NCI-H774 (cell line): ENCODE data around the gene GAB3.

Experiments used
- DNase-seq: peaks from one replicate; lab custom pipeline; 2025; lab: John Stamatoyannopoulos, UW

GAB3 gene

DNA sequence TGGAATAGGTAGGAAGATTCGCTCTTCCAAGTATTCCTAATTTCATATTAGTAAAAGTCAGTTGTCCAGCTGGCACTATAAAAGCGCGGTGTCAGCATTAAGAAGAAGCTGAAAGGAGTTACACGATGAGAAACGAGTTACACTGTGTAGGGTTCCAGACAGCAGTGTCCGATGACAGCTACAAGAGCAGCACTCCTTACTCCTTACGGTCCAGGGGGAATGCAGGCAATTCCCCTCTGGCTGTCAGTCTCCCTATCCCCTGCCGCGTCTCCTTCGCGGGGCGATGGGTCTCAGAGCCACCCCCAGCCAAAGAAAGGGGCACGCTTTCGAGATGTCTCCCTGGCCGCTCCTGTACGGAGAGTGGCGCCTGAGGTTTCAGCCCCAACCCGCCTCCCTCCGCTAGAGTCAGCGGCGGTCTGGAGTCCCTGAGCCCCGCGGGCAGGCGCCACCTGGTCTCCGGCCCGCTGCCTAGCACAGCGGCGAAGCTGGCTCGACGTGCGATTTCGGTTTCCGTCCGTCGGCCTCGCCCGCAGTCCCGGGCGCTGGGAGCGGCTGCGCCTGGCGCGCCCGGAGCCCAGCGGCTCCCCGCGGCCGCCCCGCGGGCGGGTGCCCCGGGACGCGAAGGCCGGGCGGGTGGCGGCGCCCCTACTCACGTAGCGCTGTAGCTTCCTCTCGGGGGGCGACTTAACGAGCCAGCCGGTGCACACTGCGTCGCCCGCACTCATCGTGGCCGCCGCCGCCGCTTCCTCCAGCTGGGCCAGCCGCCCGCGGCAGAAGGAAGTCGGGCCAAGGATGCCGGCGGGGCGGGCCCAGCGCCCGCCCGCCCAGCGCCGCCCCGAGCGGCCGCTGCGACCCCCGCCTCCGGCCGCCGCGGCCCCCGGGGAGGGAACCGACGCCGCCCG lies at the start of gene GAB3:
GAB3 (minus strand) TSS at position 777 of the 902 bp plus-strand sequence; CDS start at position 725, 52 bp downstream.
- DNase-seq, result peak; percentile 8

- peak; percentile 84 for DNase-seq
These were observed 48.9 kb upstream of the GAB3 start for GRCh38 chrX:154799556-154800348.

GRCh38 chrX:154797006-154797405 lies 46.1 kb upstream of the GAB3 start:
- no peak for DNase-seq

GRCh38 chrX:154795016-154795415 lies 44.1 kb upstream of the GAB3 start:
- no peak for DNase-seq

DNA sequence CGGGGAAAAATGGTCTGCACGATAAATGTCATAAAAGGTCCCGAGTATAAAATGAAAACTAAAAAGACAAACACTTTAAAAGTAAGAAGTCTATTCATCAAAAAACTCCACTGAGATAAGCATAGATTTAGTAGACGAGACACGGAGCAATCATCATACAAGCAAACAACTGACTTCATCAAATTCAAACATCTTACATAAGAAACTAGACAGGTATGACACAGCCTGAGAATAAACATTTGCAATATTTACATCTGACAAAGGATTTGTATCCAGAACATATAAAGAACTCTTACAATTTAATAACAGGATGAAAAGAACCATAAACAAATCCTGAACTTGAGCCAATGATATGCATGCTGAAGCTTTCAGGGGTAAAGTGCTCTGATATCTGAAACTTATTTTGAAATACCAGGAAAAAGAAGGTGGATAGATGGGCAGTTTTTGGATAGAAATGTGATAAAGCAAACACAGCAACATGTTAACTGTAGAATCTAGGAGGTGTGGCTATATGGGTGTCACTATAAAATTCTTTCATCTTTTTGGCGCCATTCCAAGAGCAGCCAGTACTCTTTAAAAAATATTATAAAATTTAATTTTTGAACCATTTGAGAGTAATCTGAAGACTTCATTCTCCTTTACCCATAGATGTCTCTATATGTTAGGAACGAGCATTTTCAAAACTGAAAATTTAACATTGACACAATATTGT lies 42.4 kb upstream of the GAB3 start:
- DNase-seq, result peak; percentile 2

GRCh38 chrX:154791939-154792338 lies 41.1 kb upstream of the GAB3 start:
- no peak for DNase-seq

GRCh38 chrX:154791467-154791866 lies 40.6 kb upstream of the GAB3 start:
- DNase-seq, result no peak

- DNase-seq, result no peak
These were observed 34.8 kb upstream of the GAB3 start for GRCh38 chrX:154785716-154786115.

DNA sequence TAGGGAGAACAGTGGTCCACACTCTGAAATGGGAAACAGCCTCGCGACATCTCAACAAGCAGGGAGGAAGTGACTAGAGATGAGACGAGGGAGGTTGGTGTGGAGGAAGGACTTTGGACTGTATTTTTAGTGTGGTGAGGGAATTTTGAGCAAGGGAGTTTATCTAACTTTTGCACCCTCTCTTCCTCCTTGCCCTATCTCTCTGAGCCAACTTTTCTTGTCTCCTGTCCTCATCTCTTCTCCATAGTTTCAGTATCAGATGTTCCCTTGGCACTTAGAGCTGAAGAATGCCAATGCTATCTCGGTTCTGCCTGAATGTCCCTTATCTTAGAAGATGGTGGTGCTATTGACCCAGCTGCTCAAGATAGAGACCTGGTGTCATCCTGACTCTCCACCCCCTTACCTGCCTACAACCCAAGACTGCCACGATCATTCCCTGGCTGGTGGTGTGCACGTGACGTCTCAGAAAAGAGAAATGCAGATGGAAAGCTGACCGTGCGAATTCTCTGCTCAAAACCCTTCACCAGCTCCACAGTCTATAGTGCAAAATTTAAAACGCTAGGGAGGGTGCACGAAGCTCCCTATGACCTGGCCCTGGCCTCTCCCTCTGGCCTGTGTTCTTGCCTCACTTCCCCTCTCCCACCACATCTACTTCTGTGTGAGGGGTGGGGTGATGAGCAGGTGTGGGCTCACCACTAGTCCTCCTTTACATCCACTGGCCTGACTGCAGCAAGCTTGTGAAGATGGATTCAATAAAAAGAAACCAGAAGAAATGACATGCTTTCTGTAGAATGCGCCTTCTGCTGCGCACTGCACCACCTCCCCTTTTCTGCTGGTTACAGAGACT lies 33.5 kb upstream of the GAB3 start:
- no peak for DNase-seq

GRCh38 chrX:154780968-154781367 lies 30.1 kb upstream of the GAB3 start:
- DNase-seq, result no peak

DNA sequence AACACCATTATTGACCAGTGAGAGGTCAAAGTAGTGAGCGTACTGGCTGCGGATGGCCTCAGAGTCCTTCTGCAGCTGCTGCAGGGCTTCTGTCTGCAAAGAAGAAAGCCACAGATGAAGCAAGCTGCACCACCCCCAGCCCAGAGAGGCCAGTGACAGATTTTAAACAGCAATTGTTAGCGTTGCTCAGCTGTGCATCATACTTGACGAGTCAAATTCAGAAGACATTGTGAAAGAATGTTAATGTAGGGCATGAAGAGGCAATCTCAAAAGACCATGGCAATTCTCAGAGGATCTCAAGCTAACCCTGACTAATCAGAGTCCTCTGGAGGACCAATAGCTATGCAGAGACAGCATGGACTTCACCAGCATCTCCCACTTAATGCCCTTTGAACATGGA lies 28.4 kb upstream of the GAB3 start:
- DNase-seq, result no peak

DNA sequence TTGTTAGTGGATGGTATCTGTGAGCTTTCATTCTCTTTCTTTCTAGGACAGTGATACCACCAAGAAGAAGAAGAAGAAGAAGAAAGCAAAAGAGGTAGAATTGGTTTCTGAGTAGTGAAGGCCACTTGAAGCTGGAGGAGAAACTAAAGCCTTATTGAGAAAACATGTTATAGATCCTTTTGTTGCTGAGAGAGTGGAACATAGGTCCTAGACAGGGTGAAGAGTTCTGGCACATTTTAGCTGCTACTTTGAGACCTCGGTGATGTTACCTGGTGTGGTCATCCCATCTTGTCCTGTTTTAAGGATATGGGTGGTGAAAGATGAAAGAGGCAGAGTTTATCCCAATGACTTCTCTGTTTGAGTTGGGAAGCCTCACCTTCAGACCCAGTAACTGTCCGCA lies 25.9 kb upstream of the GAB3 start:
- DNase-seq, result no peak

GRCh38 chrX:154775419-154776349 lies 24.8 kb upstream of the GAB3 start:
- DNase-seq, result no peak

DNA sequence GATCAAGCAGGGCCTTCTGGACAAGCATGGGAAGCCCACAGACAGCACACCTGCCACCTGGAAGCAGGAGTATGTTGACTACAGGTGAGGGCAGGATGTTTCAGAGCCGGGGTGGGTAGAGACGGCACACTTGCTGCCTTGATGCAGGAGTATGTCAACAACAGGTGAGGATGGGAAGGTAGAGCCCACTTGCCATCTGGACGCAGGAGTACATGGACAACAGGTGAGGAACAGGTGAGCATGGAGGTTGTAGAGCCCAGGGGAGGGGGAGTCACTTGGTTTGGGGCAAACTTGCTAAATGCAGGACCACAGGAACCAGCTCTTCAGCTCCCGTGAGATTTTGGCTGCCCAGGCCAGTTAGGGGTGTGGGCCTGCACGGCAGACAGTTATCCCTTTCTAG lies 23.7 kb upstream of the GAB3 start:
- DNase-seq, result no peak

- peak; percentile 96 for DNase-seq
These were observed 11.8 kb upstream of the GAB3 start, which contains the start of gene DKC1 for GRCh38 chrX:154762537-154763296. Gene DKC1 (plus strand): TSS chrX:154762864. CDS start chrX:154762966, 102 bp downstream.

GRCh38 chrX:154761977-154762536 lies 11.2 kb upstream of the GAB3 start:
- DNase-seq, result peak; percentile 23

DNA sequence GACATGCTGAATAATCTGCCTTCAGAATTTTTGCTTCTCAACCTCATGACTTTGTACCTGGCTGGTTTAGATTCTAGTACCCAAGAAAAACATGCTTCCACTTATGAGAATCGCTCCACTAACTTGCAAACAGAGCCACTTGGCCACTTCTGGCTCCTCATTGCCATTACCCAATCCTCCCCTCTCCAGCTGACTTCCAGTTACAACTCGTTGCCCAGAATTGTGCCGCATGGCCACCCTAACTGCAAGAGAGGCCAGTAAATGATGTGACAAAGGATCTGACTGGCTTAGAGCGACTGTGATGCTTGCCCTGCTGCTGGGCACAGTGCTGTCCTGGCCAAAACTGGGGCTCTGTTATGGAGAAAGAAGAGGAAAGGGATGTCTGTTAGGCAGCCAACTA lies 7.8 kb upstream of the GAB3 start:
- DNase-seq, result no peak

DNA sequence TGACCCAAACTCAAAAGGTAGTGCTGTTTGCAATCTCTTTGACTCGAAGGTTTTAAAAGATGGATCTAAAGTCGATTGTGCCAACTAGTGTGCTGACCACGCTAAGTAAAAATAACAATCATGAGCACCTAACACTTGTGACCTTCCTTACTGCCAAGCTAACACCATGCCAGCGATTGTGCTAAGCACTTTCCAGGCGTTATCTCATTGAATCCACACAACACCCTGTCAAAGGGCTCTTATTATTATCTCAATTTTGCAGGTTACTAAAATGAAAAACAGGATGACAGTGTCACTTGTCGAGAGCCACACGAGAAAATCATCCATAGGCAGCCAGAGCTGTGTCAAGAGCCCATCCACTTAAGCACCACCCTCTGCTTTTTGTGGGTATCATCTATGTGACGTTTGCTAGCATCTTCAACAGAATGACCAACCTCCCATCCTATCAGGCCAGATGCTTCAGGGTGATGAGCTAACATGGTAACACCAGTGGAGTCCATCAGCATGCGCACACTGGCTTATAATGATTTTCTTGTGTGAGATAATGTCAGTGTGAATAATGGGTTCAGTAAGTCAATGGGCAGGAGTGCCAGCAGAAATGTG lies 893 bp upstream of the GAB3 start:
- no peak for DNase-seq

GRCh38 chrX:154751203-154751668 lies 359 bp upstream of the GAB3 start:
- no peak for DNase-seq
